GM23338 (cell line): ENCODE data around the gene GNAI2. TPM values are rescaled to one million over a fixed set of nuclear protein-coding genes. Genes with fewer than 3 reads are reported as not detected.

Experiments used
- ATAC-seq: fragments of 200-7000 bp; cut with Tn5 transposase; 3 replicates; pipeline ENCODE4 v1.9.1; 2020
- DNase-seq: peaks from one replicate; pipeline ENCODE4 v3.0.0-alpha.2; 2015; ENCODE audit warnings: low spot score
- H2AFZ ChIP-seq: fragments of 200-600 bp; sonication (generic); 2 replicates; pipeline ENCODE4 v1.8.0; 2016; ENCODE audit warnings: antibody characterized with exemption, mild to moderate bottlenecking, moderate library complexity
- H3F3A ChIP-seq: fragments of 200-600 bp; sonication (generic); replicated peaks from 2 replicates; pipeline ENCODE4 v1.8.0; 2017; ENCODE audit warnings: antibody characterized with exemption, mixed run types, low read depth
- H3K27ac ChIP-seq: fragments of 200-600 bp; sonication (generic); 2 replicates; pipeline ENCODE4 v1.6.1; 2016; ENCODE audit warnings: low read depth
- H3K27me3 ChIP-seq: fragments of 200-600 bp; sonication (generic); 2 replicates; pipeline ENCODE4 v1.8.0; 2016; ENCODE audit warnings: mild to moderate bottlenecking, mixed run types, moderate library complexity; ENCODE audit not compliant: insufficient read depth
- H3K36me3 ChIP-seq: fragments of 200-600 bp; sonication (generic); 2 replicates; pipeline ENCODE4 v1.8.0; 2016; ENCODE audit warnings: mild to moderate bottlenecking; ENCODE audit not compliant: insufficient read depth
- H3K4me1 ChIP-seq: fragments of 200-600 bp; sonication (generic); 2 replicates; pipeline ENCODE4 v1.8.0; 2016; ENCODE audit warnings: mild to moderate bottlenecking, moderate library complexity; ENCODE audit not compliant: insufficient read depth
- H3K4me2 ChIP-seq: fragments of 200-600 bp; sonication (generic); 2 replicates; pipeline ENCODE4 v1.7.1; 2017; ENCODE audit warnings: mixed run types
- H3K4me3 ChIP-seq: fragments of 200-600 bp; sonication (generic); 2 replicates; pipeline ENCODE4 v1.6.1; 2016; ENCODE audit warnings: mixed run types
- H3K79me2 ChIP-seq: fragments of 200-600 bp; sonication (generic); replicated peaks from 2 replicates; pipeline ENCODE4 v1.8.0; 2017; ENCODE audit warnings: mild to moderate bottlenecking; ENCODE audit not compliant: insufficient read depth
- H3K9me2 ChIP-seq: fragments of 200-600 bp; sonication (generic); 2 replicates; pipeline ENCODE4 v1.8.0; 2017; ENCODE audit not compliant: insufficient read depth
- H4K20me1 ChIP-seq: fragments of 200-600 bp; sonication (generic); replicated peaks from 2 replicates; pipeline ENCODE4 v1.8.0; 2017; ENCODE audit warnings: mild to moderate bottlenecking; ENCODE audit not compliant: insufficient read depth
- H3K27ac Mint-ChIP-seq: 2 replicates; pipeline ENCODE4 v1.8.0; 2020; ENCODE audit warnings: inconsistent platforms, mild to moderate bottlenecking, moderate library complexity, mixed read lengths
- H3K27me3 Mint-ChIP-seq: 3 replicates; pipeline ENCODE4 v1.8.0; 2022; ENCODE audit warnings: low read depth, mild to moderate bottlenecking, moderate library complexity, mixed read lengths, inconsistent platforms; ENCODE audit not compliant: insufficient read depth, poor library complexity
- H3K36me3 Mint-ChIP-seq: 3 replicates; pipeline ENCODE4 v1.8.0; 2021; ENCODE audit warnings: low read depth, mild to moderate bottlenecking, inconsistent platforms, moderate library complexity, mixed read lengths
- H3K4me1 Mint-ChIP-seq: 3 replicates; pipeline ENCODE4 v1.8.0; 2020; ENCODE audit warnings: mild to moderate bottlenecking, inconsistent platforms, mixed read lengths
- H3K4me3 Mint-ChIP-seq: 3 replicates; pipeline ENCODE4 v1.8.0; 2021; ENCODE audit warnings: moderate library complexity, mild to moderate bottlenecking, inconsistent platforms, mixed read lengths
- H3K9me3 Mint-ChIP-seq: 3 replicates; pipeline ENCODE4 v1.8.0; 2020; ENCODE audit warnings: moderate library complexity, mild to moderate bottlenecking, inconsistent platforms, mixed read lengths
- CREB1 ChIP-seq: fragments of 250-450 bp; sonication (Bioruptor Pico); IDR thresholded peaks from 2 replicates; pipeline ENCODE4 v1.5.0; 2020; ENCODE audit warnings: low read depth, mild to moderate bottlenecking, moderate library complexity
- EZH2phosphoT487 ChIP-seq: fragments of 200-600 bp; sonication (generic); IDR thresholded peaks from one replicate; pipeline ENCODE4 v1.8.1; 2018; ENCODE audit warnings: antibody characterized with exemption; ENCODE audit not compliant: unreplicated experiment
- NANOG ChIP-seq: IDR thresholded peaks from 2 replicates; pipeline ENCODE4 v1.6.1; 2016; ENCODE audit warnings: antibody characterized with exemption, borderline replicate concordance
- POLR2AphosphoS5 ChIP-seq: IDR thresholded peaks from 2 replicates; pipeline ENCODE4 v1.6.1; 2016; ENCODE audit warnings: antibody characterized with exemption, low read depth
- STAT1 ChIP-seq: IDR thresholded peaks from one replicate; pipeline ENCODE4 v1.6.1; 2016; ENCODE audit warnings: antibody characterized with exemption; ENCODE audit not compliant: unreplicated experiment
- ZNF114 ChIP-seq: fragments of 250-450 bp; sonication (Bioruptor Pico); IDR thresholded peaks from 2 replicates; pipeline ENCODE4 v1.5.0; 2020; ENCODE audit warnings: mild to moderate bottlenecking, moderate library complexity
- ZNF331 ChIP-seq: fragments of 250-450 bp; sonication (Bioruptor Pico); IDR thresholded peaks from 2 replicates; pipeline ENCODE4 v1.5.0; 2020; ENCODE audit warnings: low read depth, mild to moderate bottlenecking, moderate library complexity
- polyA plus RNA-seq: library from polyadenylated mRNA; unstranded; fragments of >200 nt; fragmentation: Nextera tagmentation; extraction: Ambion mirVana; gene quantifications from 2 replicates; pipeline ENCODE4 v1.2.1, GENCODE V29; 2016
- total RNA-seq: library from RNA; depleted of rRNA; stranded (reverse); fragments of >200 nt; shearing (Covaris generic); gene quantifications from 2 replicates; pipeline ENCODE4 v1.2.3, GENCODE V29; 2014
- TF ChIP-seq, protein P1 (sequence below): fragments of 250-450 bp; sonication (Bioruptor Pico); IDR thresholded peaks from 2 replicates; pipeline ENCODE4 v1.5.0; 2020; ENCODE audit warnings: mild to moderate bottlenecking, moderate library complexity
- TF ChIP-seq, protein P2 (sequence below): IDR thresholded peaks from 2 replicates; pipeline ENCODE4 v1.6.1; 2016; ENCODE audit warnings: antibody characterized with exemption

The GNAI2 gene
- total and polyA plus RNA-seq, 2 experiments from 2014 or later = 138 to 153 TPM

DNA sequence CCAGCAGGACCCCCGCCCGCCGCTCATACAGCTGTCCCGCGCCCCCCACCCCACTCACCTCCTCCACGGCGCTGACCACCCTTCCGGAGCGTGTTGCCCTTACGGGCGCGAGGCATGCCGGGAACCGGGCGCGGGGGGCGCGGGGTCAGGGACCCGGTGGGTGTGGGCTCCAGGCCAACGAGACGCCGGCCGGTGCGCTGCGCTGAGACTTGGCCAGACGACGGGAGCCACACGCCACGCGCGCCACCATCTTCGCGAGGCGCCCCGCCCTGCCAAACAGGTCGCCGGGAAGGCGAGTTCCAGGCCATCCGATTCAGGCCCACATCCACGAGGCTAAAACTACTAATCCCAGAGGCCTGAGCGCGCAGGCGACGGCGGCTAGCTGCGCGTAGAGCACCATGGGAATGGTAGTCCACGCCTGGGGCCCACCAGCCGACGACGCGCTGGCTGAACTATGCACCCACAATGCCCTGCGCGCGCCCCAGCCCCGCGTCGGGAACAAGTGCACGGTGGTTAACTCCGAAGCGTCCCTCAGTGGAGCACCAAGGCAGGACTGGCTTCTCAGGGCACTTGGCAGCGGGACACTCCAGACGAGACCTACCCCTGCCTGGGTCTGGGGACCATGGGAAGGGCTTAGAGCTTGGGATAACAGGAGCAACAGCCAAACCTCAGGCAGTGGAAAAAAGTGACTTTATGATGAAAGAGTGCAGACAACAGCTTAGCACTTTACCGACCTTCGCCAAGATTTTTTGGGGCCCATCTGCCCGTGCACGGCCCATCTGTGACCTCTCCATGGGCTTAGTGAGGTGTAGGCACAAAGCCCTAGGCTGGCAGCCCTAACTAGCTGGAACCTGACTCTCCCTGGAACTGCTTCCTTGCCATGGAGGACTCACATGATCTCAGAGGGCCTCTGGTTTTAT lies 56.4 kb downstream of the GNAI2 start, which contains the start of gene IFRD2:
Gene IFRD2, minus strand, starts transcription at position 271 of the 920 bp plus-strand sequence. Its CDS starts 155 bp downstream, at position 116.
- peaks cover 11% of the 10 kb centered on the region for H3K4me1 Mint-ChIP-seq
- peak within 1 kb of the TSS; percentile 89 for H2AFZ ChIP-seq
- peak within 1 kb of the TSS; percentile 76; the same call in 1 of the 2 replicates for H3K27ac ChIP-seq

DNA sequence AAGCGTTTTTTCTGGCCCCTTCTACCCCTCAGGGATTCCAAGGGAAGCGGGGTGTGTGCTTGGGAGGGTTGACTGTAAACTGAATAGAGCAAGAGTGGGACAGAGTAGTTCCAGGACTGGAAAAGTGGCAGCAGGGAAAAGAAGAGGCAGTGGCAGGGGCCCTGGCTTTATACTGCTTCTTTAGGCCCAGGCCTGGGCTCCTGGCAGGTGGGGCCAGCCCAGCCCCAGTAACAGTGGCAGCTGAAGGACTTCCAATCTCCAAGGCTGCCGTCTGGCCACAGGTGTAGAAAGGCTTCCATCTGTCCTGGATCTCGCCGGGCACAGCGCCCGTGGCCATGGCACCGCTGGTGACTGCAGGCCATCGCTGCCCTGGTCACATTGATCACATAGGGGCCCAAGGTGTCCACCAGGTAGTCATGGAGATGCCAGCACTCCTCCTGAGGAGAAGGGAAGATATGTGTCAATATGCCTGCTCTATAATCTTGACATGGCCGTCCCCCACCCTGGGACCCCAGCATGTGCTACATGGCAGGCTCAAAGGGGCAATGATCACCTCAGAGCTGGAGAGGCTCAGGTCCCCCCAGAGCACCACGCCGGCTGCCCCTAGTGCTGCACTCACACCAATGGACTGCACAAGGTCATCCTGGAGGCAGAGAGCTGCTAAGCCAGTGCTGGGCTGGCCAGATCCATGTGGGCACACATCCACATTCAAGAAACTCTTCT lies 57.2 kb downstream of the GNAI2 start:
- Histone ChIP-seq H3K4me3 (peak overlapping the region; percentile 47), H2AFZ (peak overlapping the region; percentile 89), H4K20me1 (no peaks in the 10 kb centered on the region), H3K4me1 (peaks cover 7% of the 10 kb centered on the region), H3K9me2 (no peaks in the 10 kb centered on the region), H3K27me3 (no peaks in the 10 kb centered on the region), H3K79me2 (peaks cover 17% of the 10 kb centered on the region), H3F3A (0 out of 2 replicates have a peak, but pooled peaks cover 1% of the 10 kb centered on the region), H3K36me3 (no peaks in the 10 kb centered on the region; the same call in 1 of the 2 replicates), H3K27ac (peak overlapping the region; percentile 76; the same call in 1 of the 2 replicates), H3K4me2 (peak overlapping the region; percentile 81)
- Mint-ChIP-seq H3K9me3 (no peaks in the 10 kb centered on the region), H3K36me3 (peaks cover 32% of the 10 kb centered on the region), H3K27me3 (peaks cover 11% of the 10 kb centered on the region), H3K4me1 (peaks cover 14% of the 10 kb centered on the region), H3K4me3 (peak overlapping the region; percentile 86), H3K27ac (peak overlapping the region; percentile 98)
- no peak for DNase-seq
- ATAC-seq = no peak
- no peak for TF ChIP-seq NANOG
- TF ChIP-seq, protein P1, sequence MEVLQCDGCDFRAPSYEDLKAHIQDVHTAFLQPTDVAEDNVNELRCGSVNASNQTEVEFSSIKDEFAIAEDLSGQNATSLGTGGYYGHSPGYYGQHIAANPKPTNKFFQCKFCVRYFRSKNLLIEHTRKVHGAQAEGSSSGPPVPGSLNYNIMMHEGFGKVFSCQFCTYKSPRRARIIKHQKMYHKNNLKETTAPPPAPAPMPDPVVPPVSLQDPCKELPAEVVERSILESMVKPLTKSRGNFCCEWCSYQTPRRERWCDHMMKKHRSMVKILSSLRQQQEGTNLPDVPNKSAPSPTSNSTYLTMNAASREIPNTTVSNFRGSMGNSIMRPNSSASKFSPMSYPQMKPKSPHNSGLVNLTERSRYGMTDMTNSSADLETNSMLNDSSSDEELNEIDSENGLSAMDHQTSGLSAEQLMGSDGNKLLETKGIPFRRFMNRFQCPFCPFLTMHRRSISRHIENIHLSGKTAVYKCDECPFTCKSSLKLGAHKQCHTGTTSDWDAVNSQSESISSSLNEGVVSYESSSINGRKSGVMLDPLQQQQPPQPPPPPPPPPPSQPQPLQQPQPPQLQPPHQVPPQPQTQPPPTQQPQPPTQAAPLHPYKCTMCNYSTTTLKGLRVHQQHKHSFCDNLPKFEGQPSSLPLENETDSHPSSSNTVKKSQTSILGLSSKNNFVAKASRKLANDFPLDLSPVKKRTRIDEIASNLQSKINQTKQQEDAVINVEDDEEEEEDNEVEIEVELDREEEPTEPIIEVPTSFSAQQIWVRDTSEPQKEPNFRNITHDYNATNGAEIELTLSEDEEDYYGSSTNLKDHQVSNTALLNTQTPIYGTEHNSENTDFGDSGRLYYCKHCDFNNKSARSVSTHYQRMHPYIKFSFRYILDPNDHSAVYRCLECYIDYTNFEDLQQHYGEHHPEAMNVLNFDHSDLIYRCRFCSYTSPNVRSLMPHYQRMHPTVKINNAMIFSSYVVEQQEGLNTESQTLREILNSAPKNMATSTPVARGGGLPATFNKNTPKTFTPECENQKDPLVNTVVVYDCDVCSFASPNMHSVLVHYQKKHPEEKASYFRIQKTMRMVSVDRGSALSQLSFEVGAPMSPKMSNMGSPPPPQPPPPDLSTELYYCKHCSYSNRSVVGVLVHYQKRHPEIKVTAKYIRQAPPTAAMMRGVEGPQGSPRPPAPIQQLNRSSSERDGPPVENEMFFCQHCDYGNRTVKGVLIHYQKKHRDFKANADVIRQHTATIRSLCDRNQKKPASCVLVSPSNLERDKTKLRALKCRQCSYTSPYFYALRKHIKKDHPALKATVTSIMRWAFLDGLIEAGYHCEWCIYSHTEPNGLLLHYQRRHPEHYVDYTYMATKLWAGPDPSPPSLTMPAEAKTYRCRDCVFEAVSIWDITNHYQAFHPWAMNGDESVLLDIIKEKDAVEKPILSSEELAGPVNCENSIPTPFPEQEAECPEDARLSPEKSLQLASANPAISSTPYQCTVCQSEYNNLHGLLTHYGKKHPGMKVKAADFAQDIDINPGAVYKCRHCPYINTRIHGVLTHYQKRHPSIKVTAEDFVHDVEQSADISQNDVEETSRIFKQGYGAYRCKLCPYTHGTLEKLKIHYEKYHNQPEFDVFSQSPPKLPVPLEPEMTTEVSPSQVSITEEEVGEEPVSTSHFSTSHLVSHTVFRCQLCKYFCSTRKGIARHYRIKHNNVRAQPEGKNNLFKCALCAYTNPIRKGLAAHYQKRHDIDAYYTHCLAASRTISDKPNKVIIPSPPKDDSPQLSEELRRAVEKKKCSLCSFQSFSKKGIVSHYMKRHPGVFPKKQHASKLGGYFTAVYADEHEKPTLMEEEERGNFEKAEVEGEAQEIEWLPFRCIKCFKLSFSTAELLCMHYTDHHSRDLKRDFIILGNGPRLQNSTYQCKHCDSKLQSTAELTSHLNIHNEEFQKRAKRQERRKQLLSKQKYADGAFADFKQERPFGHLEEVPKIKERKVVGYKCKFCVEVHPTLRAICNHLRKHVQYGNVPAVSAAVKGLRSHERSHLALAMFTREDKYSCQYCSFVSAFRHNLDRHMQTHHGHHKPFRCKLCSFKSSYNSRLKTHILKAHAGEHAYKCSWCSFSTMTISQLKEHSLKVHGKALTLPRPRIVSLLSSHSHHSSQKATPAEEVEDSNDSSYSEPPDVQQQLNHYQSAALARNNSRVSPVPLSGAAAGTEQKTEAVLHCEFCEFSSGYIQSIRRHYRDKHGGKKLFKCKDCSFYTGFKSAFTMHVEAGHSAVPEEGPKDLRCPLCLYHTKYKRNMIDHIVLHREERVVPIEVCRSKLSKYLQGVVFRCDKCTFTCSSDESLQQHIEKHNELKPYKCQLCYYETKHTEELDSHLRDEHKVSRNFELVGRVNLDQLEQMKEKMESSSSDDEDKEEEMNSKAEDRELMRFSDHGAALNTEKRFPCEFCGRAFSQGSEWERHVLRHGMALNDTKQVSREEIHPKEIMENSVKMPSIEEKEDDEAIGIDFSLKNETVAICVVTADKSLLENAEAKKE (CRISPR knock-in tag) = no peak
- no peak for TF ChIP-seq ZNF331
- no peak for TF ChIP-seq POLR2AphosphoS5
- TF ChIP-seq CREB1 (CRISPR knock-in tag) = no peak

More for the DNA sequence above, 56.4 kb downstream of the GNAI2 start, which contains the start of gene IFRD2:
- H3K27me3 Mint-ChIP-seq = peaks cover 5% of the 10 kb centered on the region
- Histone ChIP-seq H3K27me3 (no peaks in the 10 kb centered on the region), H3K79me2 (peaks cover 17% of the 10 kb centered on the region), H4K20me1 (no peaks in the 10 kb centered on the region), H3F3A (no peaks in the 10 kb centered on the region), H3K9me2 (no peaks in the 10 kb centered on the region), H3K4me1 (peaks cover 5% of the 10 kb centered on the region), H3K36me3 (peaks cover 7% of the 10 kb centered on the region), H3K4me3 (peak within 1 kb of the TSS; percentile 94), H3K4me2 (peak within 1 kb of the TSS; percentile 97)
- peak within 1 kb of the TSS; percentile 86 for H3K4me3 Mint-ChIP-seq
- H3K36me3 Mint-ChIP-seq = peaks cover 38% of the 10 kb centered on the region
- ATAC-seq (peak; percentile 96), DNase-seq (peak; percentile 99)
- TF ChIP-seq NANOG = no peak
- peak; percentile 76 for TF ChIP-seq POLR2AphosphoS5
- peak; percentile 94 for TF ChIP-seq CREB1 (CRISPR knock-in tag)
- peak; percentile 45; the same call in 1 of the 2 replicates for TF ChIP-seq ZNF331
- peak; percentile 90 for TF ChIP-seq ZNF114 (CRISPR knock-in tag)
- TF ChIP-seq STAT1 = no peak
- TF ChIP-seq, protein P2, sequence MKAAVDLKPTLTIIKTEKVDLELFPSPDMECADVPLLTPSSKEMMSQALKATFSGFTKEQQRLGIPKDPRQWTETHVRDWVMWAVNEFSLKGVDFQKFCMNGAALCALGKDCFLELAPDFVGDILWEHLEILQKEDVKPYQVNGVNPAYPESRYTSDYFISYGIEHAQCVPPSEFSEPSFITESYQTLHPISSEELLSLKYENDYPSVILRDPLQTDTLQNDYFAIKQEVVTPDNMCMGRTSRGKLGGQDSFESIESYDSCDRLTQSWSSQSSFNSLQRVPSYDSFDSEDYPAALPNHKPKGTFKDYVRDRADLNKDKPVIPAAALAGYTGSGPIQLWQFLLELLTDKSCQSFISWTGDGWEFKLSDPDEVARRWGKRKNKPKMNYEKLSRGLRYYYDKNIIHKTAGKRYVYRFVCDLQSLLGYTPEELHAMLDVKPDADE = peak; percentile 100
- TF ChIP-seq EZH2phosphoT487 = no peak
- no peaks in the 10 kb centered on the region for H3K9me3 Mint-ChIP-seq
- peak within 1 kb of the TSS; percentile 98 for H3K27ac Mint-ChIP-seq
